GM18870 (cell line): ENCODE measurements around the gene AFF1.

ENCODE experiments used
- ATAC-seq: cut with Tn5 transposase; IDR thresholded peaks from one replicate; pipeline ENCODE4 v1.9.1; 2021; ENCODE audit warnings: moderate library complexity; ENCODE audit not compliant: unreplicated experiment

AFF1 gene

DNA sequence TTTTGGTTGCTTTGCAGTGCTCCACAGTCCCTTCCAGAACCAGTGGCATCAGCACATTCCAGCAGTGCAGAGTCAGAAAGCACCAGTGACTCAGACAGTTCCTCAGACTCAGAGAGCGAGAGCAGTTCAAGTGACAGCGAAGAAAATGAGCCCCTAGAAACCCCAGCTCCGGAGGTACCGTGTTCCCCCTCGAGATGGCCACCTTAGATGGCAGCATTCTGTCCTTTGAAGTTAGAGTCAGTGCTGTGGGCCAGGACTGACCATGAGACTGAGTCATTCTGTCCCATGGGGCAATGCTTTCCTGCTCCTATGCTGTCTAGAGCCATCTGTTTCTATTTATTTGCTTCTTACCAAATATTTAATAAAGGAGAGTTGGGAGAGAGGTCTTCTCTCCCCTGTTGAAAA is 173.3 kb downstream of the AFF1 start:
- ATAC-seq = no peak

DNA sequence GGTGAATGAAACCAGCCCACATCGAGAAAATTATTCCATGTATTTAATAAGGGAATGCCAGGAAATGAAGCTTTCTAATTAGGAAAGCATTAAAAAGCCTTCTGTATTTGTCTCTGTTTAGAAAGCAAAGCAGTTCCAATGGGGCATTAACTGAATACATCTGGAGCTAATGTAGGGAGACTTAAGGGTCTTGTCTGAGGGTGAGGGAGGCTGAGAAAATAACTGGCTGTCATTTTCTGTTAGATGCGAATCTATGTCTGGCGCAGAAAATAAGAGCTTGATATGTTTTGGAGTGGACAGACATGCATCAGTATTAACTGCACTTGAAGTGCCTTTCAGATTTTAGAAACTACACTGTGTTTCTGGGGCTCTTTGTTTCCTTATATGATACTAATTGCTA is 174.3 kb downstream of the AFF1 start:
- ATAC-seq = no peak

DNA sequence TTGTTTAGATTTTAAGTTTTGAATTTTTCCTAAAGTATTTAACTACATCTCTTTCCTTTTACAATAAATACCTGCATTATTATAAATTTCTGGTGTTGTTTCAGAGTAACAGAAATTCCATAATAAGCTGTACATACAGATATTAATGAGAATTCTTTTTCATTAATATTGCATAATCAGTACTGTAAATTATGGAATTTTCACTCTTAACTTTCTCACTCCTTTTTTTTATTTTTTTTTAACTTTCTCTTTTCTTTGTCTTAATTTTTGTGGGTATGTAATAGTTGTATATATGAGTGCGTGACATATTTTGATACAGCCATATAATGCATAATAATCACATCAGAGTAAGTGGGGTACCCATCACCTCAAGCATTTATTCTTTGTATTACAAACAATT is 175.1 kb downstream of the AFF1 start:
- ATAC-seq = no peak

DNA sequence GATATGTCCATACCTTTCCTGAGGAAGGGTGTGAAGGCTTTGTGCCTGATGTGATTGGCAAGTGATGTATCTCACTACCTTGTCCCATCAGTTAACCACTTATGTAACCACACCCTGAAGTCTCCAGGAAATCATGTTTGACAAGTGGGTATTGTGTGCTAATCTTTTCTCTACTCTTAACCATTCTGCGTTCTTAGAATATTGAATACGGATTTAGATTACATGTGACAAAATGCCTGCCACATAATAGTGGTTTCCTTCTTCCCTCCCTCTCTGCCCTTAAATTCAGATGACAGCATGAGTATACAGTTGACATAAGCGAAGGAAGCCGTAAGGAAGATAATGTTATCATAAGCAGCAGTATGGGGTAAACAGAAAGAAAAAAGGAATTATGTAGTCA is 177.3 kb downstream of the AFF1 start:
- ATAC-seq = no peak

DNA sequence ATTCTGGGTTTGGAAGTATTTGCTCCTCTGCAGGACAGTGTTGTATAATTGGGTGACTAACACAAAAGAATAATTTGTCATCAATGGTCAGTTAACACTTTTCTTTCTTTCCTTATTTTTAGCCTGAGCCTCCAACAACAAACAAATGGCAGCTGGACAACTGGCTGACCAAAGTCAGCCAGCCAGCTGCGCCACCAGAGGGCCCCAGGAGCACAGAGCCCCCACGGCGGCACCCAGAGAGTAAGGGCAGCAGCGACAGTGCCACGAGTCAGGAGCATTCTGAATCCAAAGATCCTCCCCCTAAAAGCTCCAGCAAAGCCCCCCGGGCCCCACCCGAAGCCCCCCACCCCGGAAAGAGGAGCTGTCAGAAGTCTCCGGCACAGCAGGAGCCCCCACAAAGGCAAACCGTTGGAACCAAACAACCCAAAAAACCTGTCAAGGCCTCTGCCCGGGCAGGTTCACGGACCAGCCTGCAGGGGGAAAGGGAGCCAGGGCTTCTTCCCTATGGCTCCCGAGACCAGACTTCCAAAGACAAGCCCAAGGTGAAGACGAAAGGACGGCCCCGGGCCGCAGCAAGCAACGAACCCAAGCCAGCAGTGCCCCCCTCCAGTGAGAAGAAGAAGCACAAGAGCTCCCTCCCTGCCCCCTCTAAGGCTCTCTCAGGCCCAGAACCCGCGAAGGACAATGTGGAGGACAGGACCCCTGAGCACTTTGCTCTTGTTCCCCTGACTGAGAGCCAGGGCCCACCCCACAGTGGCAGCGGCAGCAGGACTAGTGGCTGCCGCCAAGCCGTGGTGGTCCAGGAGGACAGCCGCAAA is 179.6 kb downstream of the AFF1 start:
- ATAC-seq = no peak

DNA sequence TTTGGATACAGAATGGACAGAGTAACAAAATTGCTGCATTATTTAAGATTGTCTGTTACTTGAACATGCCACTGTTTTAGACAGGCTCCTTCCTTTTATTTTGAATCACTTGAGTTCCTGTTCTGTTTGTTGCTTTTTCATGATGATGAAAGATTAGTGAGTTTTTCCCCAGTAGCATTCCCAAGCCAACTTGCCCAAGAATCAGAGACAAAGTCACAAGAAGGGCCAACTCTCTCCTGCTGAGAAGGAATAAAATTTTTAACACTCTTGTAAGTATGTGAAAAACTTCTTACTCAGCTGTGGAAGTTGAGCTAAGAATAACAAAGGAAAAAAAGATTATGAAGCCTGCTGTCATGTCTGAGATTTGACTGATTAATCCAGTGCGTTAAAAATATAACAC is 181.4 kb downstream of the AFF1 start:
- no peak for ATAC-seq

DNA sequence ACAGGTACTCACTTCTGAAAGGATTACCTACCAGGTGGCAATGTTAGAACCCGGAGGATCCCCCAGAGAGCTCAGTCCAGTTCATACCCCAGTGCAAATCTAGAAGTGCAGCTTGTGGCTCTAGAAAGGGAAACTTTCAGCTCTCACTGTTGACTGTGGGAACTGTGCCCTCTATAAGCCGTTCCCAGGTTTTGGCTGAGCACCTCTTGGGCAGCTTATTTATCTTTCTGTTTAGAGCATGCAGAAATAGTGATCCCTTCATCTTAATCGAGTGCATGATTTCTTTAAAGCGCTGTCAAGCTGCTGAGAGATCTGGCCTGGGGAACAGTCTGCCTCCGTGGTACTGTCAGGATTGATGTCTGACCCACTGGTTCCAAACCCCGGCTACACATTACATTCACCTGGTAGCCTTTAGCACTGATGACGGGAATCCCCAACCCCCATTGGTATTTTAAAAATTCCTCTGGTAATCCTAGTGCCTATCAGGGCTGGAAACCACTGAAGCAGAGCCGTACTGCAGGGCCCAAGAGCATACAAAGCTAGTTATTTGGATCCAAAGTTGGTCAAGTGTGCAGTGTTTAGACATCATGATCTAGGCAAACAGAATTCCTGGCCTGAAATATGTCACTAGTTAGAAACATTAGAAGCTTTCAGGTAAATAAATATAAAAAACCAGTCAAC is 182.4 kb downstream of the AFF1 start:
- no peak for ATAC-seq

DNA sequence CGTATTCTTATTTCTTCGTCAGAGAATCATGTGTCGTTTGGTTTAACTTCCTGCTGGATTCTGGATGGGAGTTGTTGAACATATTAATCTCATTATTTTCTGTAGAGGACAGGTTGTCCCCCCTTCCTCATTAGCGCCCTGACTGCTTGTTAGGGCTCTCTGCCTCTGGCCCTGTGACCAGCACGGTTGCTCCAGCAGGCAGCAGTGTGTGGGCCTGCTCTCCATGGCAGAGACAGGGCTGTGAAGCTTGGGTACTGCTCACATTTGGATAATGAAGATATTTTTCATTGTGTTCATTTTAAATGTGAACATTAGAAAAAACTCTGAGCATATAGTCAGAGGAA is 182.9 kb downstream of the AFF1 start:
- no peak for ATAC-seq

DNA sequence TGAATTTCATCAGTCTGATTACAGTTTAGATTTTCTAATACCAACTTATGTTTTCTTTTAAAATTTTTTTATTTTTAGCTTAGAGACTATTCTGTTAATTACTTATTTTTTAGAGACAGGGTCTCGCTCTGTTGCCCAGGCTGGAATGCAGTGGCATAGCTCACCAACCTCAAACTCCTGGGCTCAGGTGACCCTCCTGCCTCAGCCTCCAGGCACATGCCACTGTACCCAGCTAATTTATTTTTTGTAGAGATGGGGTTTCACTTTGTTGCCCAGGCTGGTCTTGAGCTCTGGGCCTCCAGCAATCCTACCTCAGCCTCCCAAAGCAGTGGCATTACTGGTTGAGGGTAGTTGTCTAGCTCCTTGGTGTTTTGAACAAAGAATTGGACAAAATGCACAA is 183.6 kb downstream of the AFF1 start:
- no peak for ATAC-seq

GRCh38 chr4:87118826-87119225 is 184.0 kb downstream of the AFF1 start:
- no peak for ATAC-seq

DNA sequence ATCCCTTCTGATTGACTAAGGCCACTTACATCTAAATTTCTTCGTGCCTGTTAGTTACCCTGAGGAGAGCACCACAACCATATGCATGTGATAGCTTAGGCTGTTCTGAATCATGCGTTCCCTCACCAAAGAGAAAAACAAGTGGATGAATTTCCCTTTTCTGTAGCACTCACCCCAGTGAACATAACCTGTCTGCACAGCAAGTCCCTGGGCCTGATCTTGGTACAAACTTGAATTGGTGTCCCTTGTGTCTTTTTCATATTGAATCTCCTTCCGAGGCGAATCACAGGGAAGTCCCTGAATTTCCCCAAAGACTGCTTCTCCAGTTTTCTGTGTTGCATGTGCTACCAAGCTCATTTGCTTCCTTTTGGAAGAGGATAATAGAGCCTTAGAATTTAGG is 185.2 kb downstream of the AFF1 start:
- ATAC-seq = no peak

DNA sequence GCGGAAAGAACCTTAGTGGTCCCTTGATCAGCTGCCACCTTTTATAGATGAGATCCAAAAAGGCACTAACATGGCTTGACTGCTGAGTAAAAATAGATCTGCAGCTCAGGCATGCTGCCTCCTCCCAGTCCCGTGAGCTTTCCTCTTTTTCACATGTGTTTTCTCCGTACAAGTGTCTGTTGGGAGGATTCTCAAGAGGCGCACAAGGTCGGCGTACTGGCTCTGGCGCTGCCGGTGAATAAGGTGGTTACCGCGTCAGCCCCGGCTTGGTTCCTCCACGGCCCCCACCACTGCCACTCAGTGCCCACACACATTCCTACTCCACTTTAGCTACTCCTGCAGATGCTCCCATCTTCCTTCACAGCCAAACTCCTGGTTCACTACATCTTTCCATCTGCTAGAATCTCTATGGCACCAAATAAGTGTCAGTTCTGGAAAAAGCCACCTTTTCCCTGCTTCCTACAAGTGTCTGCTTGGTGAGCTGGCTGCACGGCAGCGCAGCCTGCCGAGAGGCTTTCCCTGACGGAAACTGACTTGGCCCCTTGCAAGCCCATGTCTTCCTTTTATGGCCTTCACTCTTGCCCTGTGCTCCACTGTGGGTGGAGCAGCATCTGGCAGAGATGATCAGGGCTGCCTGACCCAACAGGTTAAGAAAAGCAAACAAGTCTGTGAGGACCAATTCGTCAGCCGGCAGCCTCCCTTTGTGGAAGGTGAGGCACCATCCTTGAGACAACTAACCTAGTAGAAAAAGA is 185.8 kb downstream of the AFF1 start:
- ATAC-seq = no peak

DNA sequence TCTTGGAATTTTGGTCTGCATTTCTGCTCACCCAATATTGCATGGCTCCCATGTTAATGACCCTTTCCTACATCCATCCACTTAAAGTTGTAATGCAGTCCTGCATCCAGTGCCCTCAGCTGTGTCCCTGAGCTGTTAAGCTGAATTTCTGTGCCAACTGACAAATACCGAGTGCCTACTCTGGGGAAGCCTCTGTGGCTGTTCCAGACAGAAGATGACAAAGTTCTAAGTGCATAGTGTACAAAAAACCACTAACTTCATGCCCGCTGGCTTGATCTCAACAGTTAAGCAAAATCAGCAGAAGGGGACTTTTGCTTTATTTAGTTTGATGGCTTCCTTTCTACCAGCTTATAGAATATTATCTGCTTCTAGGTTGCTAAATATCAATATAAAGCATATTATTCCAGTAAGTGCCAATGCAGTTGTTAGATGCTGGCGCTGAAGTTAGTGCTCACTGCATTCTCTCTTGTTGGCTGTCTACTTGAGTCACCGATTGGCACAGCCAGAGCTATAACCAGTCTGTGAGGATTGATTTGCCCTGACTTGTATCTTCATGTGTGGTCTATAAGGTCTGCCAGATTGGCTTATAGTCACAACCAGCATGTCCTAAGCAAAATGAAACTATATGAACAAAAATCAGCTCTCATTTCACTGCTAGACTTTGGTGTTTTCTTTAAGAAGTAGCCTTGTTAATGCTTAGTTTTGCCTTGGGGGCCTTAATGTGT is 186.7 kb downstream of the AFF1 start:
- ATAC-seq = no peak

- no peak for ATAC-seq
Measured at GRCh38 chr4:87122252-87122651, 187.4 kb downstream of the AFF1 start.

DNA sequence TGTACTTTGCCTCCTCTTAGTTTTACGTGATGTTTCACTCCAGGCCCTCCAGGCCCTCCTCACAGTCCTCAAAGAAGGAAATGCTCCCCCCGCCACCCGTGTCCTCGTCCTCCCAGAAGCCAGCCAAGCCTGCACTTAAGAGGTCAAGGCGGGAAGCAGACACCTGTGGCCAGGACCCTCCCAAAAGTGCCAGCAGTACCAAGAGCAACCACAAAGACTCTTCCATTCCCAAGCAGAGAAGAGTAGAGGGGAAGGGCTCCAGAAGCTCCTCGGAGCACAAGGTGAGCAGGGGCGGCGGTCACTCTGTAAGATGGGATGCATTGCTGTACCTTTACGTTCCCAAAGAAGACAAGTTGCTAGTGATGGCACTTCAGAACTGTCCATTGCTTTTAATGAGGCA is 191.2 kb downstream of the AFF1 start:
- ATAC-seq = no peak

GRCh38 chr4:87128006-87128705 is 193.3 kb downstream of the AFF1 start:
- ATAC-seq = no peak

DNA sequence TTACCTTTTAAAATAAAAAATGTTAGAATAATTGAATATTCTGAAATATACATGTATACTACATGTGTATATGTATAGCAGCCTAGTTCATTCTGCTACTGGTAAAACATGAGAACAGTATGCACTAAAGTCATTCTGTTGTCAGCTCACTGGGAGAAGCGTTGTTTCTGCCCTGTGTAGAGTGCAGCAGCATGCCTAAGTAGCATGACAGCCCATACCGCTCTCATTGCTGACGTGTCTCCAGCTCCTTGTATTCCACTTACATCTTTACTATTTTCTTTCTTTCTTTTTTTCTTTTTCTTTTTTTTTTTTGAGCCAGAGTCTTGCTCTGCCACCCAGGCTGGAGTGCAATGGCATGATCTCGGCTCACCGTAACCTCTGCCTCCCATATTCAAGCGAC is 194.9 kb downstream of the AFF1 start:
- ATAC-seq = no peak

DNA sequence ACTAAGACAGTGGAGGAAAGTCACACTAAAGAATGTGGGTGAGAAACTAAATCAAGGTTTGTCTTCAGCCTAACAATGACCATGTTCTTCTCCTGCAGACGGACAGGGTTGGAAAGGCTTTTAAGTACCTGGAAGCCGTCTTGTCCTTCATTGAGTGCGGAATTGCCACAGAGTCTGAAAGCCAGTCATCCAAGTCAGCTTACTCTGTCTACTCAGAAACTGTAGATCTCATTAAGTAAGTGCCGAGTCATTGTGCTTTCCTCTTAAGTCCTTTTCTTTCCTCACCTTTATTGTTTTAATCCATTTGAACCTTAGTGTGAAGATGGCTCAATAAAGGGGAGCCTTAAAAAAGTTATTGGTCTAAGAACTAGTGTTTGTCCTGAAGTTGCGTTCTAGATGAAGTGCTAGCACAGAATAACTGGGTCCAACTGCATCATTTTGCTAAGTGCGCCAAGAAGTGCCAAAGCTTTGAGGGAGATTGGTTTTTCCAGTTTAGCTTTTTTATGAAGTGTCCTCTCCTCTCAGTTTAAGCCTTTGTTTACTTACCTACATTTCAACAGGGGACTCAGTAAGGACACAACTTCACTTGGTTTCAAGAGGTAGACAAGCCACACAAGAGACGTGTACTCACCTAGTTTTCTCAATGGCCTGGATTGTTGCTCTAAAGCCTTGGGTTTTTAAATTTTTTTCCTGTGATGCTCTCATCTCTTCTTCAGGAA is 196.3 kb downstream of the AFF1 start:
- no peak for ATAC-seq

- ATAC-seq = no peak
Measured at GRCh38 chr4:87132035-87132434, 197.2 kb downstream of the AFF1 start.

DNA sequence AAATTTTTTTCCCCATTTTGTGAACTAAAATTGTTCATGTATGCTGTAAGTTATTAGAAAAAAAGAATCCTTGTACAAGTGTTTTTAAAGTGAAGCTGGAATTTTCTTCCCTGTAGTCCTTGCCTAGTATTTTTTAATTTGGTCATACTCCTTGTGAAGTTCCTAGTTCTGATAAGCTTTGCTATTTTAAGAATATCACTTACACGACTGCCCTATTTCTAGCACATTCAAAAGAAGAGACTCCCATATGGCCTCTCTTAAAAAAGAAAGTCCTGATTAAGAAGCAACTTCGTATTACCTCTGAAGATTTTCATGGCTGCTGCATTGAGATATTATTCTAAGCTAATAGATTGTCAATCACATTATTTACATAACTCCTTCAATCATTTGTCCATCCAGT is 198.4 kb downstream of the AFF1 start:
- no peak for ATAC-seq
